Body of pancreas (tissue), 4 donors: ENCODE results near the gene HAVCR2.

Experiments
- POLR2A ChIP-seq, 3 donors: fragments of 450-650 bp; IDR thresholded peaks; one replicate each; pipeline ENCODE4 v1.6.1; 2016; ENCODE audit warnings: antibody characterized with exemption in 3 of 3, mild to moderate bottlenecking in 2 of 3
- TF ChIP-seq, protein P1 (sequence below), 7 experiments: fragments of 450-650 bp in 4 of 7; fragments of 200-600 bp in 3 of 7; sonication (generic) in 3 of 7; IDR thresholded peaks; one replicate each; pipeline ENCODE4 v1.5.1; 2016 to 2019; ENCODE audit warnings: antibody characterized with exemption in 7 of 7

- TF ChIP-seq, protein P1, sequence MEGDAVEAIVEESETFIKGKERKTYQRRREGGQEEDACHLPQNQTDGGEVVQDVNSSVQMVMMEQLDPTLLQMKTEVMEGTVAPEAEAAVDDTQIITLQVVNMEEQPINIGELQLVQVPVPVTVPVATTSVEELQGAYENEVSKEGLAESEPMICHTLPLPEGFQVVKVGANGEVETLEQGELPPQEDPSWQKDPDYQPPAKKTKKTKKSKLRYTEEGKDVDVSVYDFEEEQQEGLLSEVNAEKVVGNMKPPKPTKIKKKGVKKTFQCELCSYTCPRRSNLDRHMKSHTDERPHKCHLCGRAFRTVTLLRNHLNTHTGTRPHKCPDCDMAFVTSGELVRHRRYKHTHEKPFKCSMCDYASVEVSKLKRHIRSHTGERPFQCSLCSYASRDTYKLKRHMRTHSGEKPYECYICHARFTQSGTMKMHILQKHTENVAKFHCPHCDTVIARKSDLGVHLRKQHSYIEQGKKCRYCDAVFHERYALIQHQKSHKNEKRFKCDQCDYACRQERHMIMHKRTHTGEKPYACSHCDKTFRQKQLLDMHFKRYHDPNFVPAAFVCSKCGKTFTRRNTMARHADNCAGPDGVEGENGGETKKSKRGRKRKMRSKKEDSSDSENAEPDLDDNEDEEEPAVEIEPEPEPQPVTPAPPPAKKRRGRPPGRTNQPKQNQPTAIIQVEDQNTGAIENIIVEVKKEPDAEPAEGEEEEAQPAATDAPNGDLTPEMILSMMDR (IDR thresholded peaks at IDR 0.05): no peak
- TF ChIP-seq POLR2A (IDR thresholded peaks at IDR 0.05): no peak
Observed at GRCh38 chr5:157059093-157059539, 49.7 kb downstream of the HAVCR2 start, which contains the start of gene HAVCR1.
